ENCODE measurements around the gene EXOC1. TPM values are rescaled to one million over a fixed set of nuclear protein-coding genes. Genes with fewer than 3 reads are reported as not detected.

Gene EXOC1
- total and polyA plus RNA-seq, 10 of the 15 experiments (the other 5 are each of a cell fraction or from before 2014, with no cell fraction given): 11.8 to 36.6 (median 21.1) TPM

GRCh38 chr4:55912249-55912648, 58.8 kb downstream of the EXOC1 start:
- ChIA-PET POLR2A (no interaction called here), RAD21 (ENCODE audit: unreplicated experiment) (no interaction called here), CTCF (no interaction called here), SMC1A (ENCODE audit: uncharacterized antibody, unreplicated experiment) (no interaction called here)
- Histone ChIP-seq H3K9ac (ENCODE audit: control insufficient read depth, insufficient read depth, low read length) (no peak overlapping the region), H3K4me3 (no peak overlapping the region), H3K36me3 (ENCODE audit: control insufficient read depth in 2 of 2, insufficient read depth in 2 of 2, low read length in 1 of 2) (no peaks in the 10 kb centered on the region), H4K20me1 (ENCODE audit: control insufficient read depth, insufficient read depth) (no peaks in the 10 kb centered on the region), H3K27me3 (replicated peaks in 1 of 2; ENCODE audit: control insufficient read depth in 2 of 2, insufficient read depth in 2 of 2, low read length in 1 of 2) (no peaks in the 10 kb centered on the region), H2AFZ (ENCODE audit: control insufficient read depth, low read depth, low read length) (no peak overlapping the region), H3K9me3 (replicated peaks; ENCODE audit: control insufficient read depth, insufficient read depth, low read length) (no peaks in the 10 kb centered on the region), H3K4me2 (ENCODE audit: control insufficient read depth, insufficient read depth) (no peak overlapping the region), H3K79me2 (ENCODE audit: control insufficient read depth, insufficient read depth, low read length) (no peaks in the 10 kb centered on the region), H3K27ac (ENCODE audit: control insufficient read depth, insufficient read depth) (no peak overlapping the region), H3K4me1 (ENCODE audit: control insufficient read depth, insufficient read depth, low read length) (no peaks in the 10 kb centered on the region)
- no peak for DNase-seq (ENCODE audit: low read depth, low spot score)
- intact Hi-C loops (cut with micrococcal nuclease; ENCODE audit: unreplicated experiment): no loop called here
- in situ Hi-C loops (cut with MboI): no loop called here
- TF ChIP-seq SP1 (IDR thresholded peaks at IDR 0.05; ENCODE audit: low read depth, low read length) (no peak), SMAD5 (IDR thresholded peaks at IDR 0.05; ENCODE audit: low read depth) (no peak), CREM (IDR thresholded peaks at IDR 0.05; ENCODE audit: low read depth) (no peak), PML (IDR thresholded peaks at IDR 0.05; ENCODE audit: low read length) (no peak), SMAD1 (IDR thresholded peaks at IDR 0.05; ENCODE audit: low read depth, partially characterized antibody) (peak; percentile 63), NFIC (IDR thresholded peaks at IDR 0.05; ENCODE audit: low read depth, low read length) (no peak), CBFB (IDR thresholded peaks at IDR 0.05; ENCODE audit: low read depth) (no peak)
- TF ChIP-seq, protein P1, sequence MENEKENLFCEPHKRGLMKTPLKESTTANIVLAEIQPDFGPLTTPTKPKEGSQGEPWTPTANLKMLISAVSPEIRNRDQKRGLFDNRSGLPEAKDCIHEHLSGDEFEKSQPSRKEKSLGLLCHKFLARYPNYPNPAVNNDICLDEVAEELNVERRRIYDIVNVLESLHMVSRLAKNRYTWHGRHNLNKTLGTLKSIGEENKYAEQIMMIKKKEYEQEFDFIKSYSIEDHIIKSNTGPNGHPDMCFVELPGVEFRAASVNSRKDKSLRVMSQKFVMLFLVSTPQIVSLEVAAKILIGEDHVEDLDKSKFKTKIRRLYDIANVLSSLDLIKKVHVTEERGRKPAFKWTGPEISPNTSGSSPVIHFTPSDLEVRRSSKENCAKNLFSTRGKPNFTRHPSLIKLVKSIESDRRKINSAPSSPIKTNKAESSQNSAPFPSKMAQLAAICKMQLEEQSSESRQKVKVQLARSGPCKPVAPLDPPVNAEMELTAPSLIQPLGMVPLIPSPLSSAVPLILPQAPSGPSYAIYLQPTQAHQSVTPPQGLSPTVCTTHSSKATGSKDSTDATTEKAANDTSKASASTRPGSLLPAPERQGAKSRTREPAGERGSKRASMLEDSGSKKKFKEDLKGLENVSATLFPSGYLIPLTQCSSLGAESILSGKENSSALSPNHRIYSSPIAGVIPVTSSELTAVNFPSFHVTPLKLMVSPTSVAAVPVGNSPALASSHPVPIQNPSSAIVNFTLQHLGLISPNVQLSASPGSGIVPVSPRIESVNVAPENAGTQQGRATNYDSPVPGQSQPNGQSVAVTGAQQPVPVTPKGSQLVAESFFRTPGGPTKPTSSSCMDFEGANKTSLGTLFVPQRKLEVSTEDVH (IDR thresholded peaks at IDR 0.05; ENCODE audit: low read depth, partially characterized antibody): no peak
- no peak for FAIRE-seq
- no TSS peak for BruUV-seq (replicated peaks)
- no peak for ATAC-seq
- WGBS (ENCODE audit: insufficient coverage, insufficient replicate concordance, low lambda C conversion rate, missing lambda C conversion rate): 68% methylated on average over 6 of the region's 6 CpGs

Data from GM12878 (cell line).